PFSK-1 (cell line): ENCODE data around the gene ICOSLG.

ENCODE experiments used
- FOXP2 ChIP-seq: optimal IDR thresholded peaks from 2 replicates; pipeline ENCODE3; 2011; ENCODE audit warnings: borderline replicate concordance, control low read depth, inconsistent platforms; ENCODE audit not compliant: insufficient read depth; ENCODE audit errors: extremely low read length, extremely low read depth
- POLR2AphosphoS5 ChIP-seq: IDR thresholded peaks from 2 replicates; pipeline ENCODE4 v1.6.1; 2012; ENCODE audit warnings: low read depth, mild to moderate bottlenecking, control low read depth, low read length, moderate library complexity
- SIN3A ChIP-seq: IDR thresholded peaks from 2 replicates; pipeline ENCODE4 v1.6.1; 2012; ENCODE audit warnings: mild to moderate bottlenecking, low read length, moderate library complexity, borderline replicate concordance; ENCODE audit not compliant: insufficient read depth
- TAF1 ChIP-seq: IDR thresholded peaks from 2 replicates; pipeline ENCODE4 v1.6.1; 2012; ENCODE audit warnings: low read length, control low read depth, borderline replicate concordance; ENCODE audit not compliant: insufficient read depth
- TF ChIP-seq, protein P1 (sequence below), 2 experiments: IDR thresholded peaks; 2 replicates each; pipeline versions ENCODE4 v1.6.1 to v1.8.0; 2011 to 2012; ENCODE audit warnings: low read depth in 2 of 2, low read length in 2 of 2, control low read depth in 1 of 2, inconsistent platforms in 1 of 2, mild to moderate bottlenecking in 1 of 2, moderate library complexity in 1 of 2; ENCODE audit not compliant: insufficient read depth in 1 of 2

The ICOSLG gene

DNA sequence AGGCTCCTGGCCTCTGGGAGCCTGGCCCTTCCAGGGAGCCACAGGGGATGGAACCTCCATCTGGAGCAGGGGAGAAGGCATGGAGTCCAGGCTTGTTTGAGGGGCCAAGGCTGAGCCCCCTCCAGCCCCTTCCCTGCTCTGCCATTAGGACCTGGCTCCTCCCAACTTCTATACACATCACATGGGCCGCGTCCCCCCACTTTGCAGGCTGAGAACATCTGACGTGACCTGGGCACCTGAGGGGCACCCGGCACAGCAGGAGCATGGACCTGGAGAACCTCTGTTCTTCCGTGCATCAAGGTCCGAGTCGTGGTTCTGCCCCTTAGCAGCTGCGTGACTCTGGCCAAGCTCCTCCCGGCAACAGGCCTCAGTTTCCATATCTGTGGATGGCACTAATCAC, 41.1 kb upstream of the ICOSLG start:
- no peak for TF ChIP-seq FOXP2

DNA sequence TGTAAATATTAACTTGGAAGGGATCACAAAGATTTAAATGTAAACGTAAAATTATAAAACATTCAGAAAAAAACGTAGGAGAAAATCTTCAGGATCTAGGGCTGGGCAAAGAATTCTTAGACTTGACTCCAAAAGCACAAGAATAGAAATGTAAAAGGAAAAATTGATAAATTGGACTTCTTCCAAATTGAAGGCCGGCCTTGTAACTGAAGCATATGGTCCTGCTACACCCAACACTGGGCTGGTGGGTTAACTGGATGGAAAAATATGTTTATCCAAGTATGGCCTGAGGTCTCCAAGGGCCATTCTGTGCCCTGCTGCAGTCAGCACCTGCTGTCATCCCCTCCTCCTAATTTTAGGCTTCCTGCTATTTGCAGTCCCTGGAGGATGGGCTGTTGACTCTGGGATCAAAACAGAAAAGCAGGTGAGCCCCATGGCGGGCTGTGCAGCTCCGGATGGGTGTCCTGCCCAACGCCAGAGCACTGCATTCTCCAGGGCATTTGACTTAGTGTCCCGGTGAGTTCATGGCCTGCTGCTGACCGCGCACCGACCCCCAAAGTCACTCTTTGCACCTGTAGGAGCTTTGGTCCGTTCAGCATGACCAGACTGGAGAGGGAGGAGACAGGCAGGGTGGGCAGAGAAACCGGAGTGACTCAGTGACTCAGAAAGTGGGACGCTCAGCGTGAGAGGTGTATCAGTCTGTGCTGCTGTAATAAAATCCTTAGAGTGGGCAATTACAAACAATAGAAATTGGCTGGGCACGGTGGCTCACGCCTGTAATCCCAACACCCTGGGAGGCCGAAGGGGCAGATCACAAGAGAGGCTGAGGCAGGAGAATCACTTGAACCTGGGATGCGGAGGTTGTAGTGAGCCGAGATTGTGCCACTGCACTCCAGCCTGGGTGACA, 38.9 kb upstream of the ICOSLG start:
- TF ChIP-seq SIN3A (no peak), TAF1 (no peak), FOXP2 (no peak), POLR2AphosphoS5 (no peak)
- TF ChIP-seq, protein P1, sequence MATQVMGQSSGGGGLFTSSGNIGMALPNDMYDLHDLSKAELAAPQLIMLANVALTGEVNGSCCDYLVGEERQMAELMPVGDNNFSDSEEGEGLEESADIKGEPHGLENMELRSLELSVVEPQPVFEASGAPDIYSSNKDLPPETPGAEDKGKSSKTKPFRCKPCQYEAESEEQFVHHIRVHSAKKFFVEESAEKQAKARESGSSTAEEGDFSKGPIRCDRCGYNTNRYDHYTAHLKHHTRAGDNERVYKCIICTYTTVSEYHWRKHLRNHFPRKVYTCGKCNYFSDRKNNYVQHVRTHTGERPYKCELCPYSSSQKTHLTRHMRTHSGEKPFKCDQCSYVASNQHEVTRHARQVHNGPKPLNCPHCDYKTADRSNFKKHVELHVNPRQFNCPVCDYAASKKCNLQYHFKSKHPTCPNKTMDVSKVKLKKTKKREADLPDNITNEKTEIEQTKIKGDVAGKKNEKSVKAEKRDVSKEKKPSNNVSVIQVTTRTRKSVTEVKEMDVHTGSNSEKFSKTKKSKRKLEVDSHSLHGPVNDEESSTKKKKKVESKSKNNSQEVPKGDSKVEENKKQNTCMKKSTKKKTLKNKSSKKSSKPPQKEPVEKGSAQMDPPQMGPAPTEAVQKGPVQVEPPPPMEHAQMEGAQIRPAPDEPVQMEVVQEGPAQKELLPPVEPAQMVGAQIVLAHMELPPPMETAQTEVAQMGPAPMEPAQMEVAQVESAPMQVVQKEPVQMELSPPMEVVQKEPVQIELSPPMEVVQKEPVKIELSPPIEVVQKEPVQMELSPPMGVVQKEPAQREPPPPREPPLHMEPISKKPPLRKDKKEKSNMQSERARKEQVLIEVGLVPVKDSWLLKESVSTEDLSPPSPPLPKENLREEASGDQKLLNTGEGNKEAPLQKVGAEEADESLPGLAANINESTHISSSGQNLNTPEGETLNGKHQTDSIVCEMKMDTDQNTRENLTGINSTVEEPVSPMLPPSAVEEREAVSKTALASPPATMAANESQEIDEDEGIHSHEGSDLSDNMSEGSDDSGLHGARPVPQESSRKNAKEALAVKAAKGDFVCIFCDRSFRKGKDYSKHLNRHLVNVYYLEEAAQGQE (IDR thresholded peaks at IDR 0.05; ENCODE audit: insufficient read depth in 1 of 2, low read depth in 2 of 2, low read length in 2 of 2), result no peak

DNA sequence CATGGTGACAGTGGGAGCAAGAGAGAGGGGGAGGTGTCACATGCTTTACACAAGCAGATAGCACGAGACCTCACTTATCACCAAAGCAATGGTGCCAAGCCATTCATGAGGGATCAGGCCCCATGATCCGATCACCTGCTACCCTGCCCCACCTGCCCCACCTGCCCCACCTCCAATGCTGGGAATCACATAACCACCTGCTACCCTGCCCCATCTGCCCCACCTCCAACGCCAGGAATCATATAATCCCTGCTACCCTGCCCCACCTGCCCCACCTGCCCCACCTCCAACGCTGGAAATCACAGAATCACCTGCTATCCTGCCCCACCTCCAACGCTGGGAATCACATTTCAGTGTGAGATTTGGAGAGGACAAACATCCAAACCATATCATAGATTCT, 34.3 kb upstream of the ICOSLG start:
- TF ChIP-seq FOXP2 (no peak), TAF1 (no peak), POLR2AphosphoS5 (no peak), SIN3A (no peak)
- TF ChIP-seq, protein P1 (IDR thresholded peaks at IDR 0.05; ENCODE audit: insufficient read depth in 1 of 2, low read depth in 2 of 2, low read length in 2 of 2), result no peak

DNA sequence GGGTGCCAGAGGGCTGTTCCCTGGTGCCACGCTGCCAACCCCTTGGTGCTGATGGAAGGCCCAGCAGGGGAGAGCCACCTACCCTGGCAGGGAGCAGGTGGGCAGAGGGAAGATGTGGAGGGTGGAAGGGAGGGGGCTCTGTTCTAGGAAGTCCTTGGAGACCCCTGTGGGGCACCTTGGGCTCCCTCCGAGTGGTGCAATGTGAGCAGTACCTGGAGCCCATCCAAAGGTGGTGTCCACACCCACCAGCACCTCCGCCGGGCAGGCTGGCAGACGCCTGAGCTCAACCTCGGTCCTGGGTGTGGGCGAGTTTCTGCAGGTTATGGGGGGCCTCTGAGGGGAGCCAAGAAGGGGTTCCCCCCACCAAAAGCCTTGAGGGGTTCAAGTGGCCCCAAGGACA, 32.3 kb upstream of the ICOSLG start:
- TF ChIP-seq SIN3A (no peak), FOXP2 (no peak), POLR2AphosphoS5 (no peak), TAF1 (no peak)
- TF ChIP-seq, protein P1 (IDR thresholded peaks at IDR 0.05; ENCODE audit: insufficient read depth in 1 of 2, low read depth in 2 of 2, low read length in 2 of 2), result no peak

DNA sequence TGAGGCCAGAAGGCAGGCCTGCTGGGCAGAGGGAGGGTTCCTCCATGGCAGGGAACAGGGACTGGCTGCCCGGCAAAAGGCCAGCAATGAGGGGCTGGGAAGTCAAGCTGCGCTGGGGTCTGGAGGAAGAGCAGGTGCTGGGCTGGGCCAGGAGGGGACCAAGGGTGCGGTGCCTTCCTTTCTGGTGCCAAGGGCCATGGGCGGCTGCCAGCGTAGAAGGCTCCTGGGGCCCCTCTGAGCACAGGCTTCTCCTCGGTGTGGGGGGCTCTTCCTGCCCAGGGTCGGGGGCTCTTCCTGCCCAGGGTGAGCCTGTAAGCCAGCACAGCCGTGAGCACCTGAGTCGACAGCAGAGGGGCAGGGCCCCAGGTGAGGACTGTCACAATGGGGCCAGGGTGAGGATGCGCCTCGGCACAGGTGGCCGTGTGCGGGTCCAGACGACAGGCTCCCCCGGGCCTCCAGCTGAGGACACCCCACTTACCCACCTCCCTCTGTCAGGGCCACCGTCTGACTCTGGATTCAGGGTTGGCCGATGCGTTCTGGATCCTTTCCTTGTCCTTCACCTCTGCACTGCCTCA, 31.6 kb upstream of the ICOSLG start:
- no peak for TF ChIP-seq SIN3A

DNA sequence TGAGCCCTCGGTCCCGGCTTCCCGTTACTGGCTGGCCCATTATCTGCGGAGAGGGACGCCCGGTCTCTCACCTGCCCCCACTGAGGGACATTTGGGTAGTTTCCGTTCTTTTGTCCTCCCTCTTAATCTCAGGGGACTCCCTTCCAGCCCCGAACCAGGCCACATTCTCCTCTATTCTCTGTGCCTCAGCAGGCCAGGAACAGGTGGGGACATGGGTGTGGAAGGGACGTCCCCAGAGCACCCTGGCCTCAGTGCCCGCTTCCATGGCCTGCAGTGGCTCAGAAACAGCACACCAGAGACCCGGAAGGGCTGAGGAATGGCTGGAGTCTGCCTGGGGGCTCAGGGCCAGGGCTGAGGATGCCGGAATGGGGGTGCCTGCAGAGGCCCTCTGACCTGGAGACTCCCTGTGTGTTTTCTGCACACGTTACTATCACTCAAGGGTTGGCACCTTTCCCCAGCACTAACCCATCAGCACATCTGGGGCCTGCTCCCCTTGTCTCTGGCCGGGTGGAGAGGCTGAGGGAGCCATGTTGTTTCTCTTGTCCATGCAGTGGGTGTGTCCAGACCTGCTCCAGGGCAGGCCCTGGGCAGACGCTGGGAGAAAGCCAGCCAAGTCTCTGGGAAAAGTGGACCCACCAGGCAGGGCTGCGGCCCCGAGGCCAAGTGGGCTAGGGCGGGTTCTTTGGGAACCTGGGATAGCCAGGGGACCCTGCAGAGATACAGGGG, 31.0 kb upstream of the ICOSLG start:
- TF ChIP-seq FOXP2 (no peak), TAF1 (no peak), POLR2AphosphoS5 (no peak), SIN3A (no peak)
- TF ChIP-seq, protein P1 (IDR thresholded peaks at IDR 0.05; ENCODE audit: insufficient read depth in 1 of 2, low read depth in 2 of 2, low read length in 2 of 2), result no peak
